Ramos (cell line): ENCODE results near the gene POLR1G.

Source experiments
- in situ Hi-C: fragments of 300-500 bp; cut with MboI; formaldehyde crosslinking; loops from one replicate; pipeline ENCODE4 v1.14.3; 2022; ENCODE audit warnings: low sequenced_read_pairs; ENCODE audit not compliant: unreplicated experiment

The POLR1G gene

DNA sequence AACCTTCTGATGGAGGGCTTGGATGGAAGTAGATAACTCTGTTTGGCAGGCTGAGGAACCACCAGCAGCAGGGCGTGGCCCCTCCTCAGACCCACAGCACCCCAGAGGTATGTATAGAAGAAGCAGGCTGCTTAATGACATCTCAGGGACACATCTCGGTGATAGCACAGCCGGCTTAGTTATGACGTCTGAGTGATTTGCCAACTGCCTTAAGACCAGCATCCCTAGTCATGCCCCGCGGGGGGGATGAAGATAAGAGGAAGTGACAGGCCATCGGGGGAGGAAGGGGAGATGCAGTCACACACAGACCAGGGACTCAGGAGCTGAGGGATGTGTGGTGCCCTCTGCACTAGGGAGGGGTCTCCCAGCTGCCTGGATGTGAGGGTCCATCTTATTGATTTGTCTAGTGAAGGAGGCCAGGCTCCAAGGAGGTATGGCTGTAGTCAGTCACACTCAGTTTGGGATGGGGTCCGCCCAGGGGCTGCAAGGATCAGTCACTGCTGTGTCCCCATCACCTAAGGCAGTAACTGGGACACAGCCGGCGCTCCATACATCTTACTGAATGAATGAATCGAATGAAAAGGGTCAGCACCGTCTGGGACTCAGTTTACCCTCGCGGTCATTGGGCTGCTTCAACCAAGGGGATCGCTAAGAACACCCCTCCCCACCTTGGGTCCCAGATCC, 36.5 kb downstream of the POLR1G start:
- in situ Hi-C loops = loop anchor here (5.0 kb wide), 1 partner anchor 34 kb away; no protein-coding TSS in a partner anchor

DNA sequence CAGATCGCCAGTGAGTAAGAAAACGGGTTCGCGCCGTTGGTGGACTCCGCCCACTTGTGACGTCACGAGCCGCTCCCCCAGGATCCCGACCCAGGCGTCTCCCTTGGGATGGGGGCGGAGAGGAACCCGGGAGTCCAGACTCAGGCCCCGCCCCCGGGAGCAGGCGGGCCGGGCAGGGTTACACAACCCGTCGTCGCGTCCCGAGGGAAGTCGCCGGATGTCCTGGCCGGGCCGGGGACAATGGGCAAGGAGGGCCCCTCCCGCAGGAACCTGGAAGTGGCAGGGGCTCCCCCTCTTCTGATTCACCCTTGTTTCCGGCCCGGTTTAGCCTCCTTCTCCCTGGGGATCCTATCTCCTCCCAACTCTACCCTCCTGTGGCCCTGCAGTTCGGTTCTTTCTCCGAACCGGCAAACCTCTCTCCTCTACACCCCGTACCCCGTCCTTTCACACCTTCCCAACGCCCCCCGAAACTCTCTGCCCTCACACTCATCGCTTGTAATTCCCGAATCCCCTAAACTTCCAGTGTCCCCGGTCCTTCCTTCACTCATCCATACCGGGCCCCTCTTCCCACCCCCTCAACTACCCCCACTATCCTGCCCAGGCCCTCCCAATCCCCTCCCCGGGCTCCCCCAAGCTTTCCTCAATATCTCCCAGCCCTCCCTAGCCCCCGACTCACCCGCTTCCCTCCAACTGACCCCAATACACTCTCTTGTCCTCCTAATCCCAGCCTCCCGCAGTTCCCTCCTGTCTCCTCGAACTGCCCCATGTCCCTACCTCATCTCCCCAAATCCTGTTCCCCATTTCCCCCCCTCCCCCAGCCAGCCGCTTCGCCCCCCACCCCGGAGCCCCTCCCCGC, 37.2 kb downstream of the POLR1G start:
- in situ Hi-C loops = loop anchor here (5.0 kb wide), 1 partner anchor 34 kb away; no protein-coding TSS in a partner anchor

DNA sequence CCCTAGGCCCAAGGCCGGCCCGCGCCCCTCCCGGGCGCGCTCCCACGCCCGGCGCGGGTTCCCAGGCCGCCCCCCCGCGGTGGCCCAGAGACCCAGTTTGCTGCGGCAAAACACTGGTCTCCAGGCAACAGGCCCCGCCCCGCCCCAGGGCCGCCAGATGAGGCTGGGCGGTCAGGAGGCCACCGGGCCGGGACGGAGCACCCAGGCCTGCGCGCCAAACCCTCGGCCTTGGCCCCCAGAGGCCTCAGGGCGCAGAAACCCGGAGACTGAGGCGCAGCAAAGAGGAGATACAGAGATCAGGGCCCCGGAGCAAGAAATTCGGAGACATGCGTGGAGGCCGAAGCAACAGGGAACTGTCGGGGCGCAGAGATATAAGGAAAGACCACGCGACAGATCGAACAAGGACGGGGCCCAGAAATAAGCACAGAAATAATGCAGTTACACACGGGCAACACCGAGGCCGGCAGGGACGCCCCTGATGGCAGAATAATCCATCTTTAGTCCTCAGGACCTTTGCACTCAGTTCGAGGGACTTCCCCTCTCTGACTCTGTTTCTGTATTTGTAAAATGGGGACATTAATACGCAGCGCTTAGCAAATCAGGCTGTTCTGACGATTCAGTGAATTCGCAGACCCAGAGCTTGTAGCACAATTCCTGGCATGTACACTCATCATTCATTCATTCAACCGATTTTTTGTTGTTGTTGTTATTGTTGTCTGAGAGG, 38.0 kb downstream of the POLR1G start:
- in situ Hi-C loops = loop anchor here (5.0 kb wide), 1 partner anchor 33 kb away; no protein-coding TSS in a partner anchor

DNA sequence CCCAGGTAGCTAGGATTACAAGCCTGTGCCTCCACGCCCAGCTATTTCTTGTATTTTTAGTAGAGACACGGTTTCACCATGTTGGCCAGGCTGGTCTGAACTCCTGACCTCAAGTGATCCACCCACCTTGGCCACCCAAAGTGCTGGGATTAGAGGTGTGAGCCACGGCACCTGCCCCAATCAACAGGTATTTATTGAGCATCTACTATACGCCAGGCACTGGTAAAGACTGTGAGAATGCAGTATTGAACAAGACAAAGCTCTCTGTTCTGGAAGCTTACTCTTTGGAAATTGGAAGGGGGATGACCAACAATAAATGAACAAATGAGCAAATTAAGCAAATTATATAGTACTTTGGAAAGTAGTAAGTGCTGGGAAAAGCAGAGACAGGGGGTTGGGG, 38.7 kb downstream of the POLR1G start:
- in situ Hi-C loops = no loop called here

DNA sequence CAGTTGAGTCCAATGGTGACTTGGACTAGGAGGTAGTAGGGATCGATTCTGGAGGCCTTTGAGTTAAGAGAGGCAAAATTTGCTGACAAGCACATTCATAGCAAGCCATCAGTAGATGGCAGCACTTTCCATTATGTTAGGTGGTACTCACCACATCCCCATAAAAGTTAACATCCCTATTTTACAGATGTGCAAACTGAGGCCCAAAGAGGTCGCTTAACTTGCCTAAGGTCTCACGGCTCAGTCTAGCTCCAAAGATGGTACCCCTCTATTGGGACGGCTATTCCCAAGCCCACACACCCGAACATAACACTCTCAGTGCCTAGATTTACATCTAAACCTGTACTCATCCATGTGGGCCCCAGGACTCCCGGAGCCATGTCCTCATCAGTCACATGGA, 39.9 kb downstream of the POLR1G start:
- in situ Hi-C loops = no loop called here

DNA sequence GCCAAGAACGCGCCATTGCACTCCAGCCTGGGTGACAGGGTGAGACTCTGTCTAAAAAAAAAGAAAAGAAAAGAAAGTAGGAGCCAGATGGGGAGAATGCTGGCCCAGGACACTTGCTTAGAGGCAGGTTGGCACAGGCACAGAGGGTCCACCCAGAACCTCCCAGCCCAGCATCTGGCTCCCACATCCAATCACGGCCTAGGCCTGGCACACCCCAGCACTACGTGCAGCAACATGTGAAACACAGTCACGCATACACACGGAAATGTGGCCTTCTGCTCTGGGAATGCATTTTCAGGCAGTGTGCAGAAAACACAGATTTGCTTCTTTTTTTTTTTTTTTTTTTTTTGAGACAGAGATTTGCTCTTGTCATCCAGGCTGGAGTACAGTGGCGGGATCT, 40.5 kb downstream of the POLR1G start:
- in situ Hi-C loops = no loop called here

DNA sequence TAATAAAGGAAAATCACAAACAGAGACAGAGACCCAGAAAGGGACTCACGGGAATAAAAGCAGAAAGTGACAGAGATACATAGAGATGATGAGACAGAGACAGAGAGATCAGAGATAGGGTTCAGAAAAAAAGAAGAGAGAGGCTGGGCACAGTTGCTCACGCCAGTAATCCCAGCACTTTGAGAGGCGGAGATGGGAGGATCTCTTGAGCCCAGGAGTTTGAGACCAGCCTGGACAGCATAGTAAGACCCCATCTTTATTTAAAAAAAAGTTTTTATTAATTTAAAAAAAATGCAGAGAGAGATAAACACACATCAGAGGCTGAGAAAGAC, 41.9 kb downstream of the POLR1G start:
- in situ Hi-C loops = no loop called here

DNA sequence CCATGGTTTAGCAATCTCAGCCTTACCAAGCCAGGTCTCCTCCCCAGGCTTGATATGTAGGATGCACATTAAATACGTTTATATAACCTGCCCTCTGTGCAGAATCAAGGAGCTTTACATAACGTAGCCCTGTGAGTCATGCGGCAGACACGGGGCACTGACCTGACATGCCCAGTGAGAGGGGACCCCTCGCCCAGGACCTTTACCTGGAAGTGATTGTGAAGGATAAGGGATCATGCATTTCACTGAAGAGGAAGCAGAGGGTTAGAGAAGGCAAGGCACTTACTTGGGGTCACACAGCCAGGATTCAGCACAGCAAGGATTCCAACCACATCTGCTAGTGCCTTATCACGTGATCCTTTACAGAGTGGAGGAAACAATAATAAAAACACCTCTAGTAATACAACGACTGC, 42.4 kb downstream of the POLR1G start:
- in situ Hi-C loops = no loop called here

DNA sequence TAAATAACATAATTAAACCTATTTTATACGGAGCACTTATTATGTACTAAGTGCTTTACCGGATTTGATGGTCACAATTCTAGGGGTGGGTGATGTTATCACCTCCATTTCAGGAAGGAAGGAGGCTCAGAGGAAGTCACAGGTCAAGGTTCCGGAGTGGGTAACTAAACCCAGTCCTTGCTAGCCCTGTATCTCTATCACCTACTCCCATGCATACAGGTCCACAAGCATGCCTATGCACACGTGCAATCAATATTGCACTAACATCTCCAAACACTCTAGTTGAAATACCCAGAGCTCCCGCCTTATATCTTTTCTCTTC, 43.5 kb downstream of the POLR1G start:
- in situ Hi-C loops = no loop called here

DNA sequence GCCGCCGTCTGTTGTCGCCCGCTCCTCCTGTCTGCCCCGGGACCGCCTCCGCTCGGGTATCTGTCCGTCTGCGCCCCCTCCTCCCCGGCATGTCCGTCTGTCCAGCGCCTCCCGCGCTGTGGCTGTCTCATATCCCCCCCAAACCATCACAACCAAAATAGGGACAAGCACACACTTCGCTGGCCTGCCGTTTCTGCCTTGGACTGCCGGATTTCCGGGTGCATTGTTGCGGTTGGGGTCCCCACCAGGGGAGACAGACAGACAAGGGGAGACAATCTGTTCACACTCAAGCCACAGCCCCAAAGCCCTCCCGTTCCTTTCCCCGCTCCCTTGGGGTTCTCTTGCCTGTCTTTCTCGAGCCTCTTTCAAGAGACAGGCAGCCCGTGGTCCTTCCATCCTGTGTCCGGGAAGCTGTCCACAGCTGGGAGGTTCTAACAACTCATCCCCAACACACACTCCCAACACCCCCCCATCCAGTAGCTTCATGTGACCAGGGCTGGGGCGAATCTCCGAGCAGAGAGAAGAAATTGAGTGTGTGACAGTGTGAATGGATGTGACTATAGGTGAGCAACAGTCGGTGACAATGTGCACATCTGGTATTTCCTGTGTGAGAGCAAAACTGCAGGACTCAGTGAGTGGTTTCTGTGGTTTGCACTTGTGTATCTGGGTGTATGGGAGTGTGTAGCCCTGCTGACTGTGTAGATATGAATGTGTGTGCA, 44.8 kb downstream of the POLR1G start:
- in situ Hi-C loops = no loop called here

DNA sequence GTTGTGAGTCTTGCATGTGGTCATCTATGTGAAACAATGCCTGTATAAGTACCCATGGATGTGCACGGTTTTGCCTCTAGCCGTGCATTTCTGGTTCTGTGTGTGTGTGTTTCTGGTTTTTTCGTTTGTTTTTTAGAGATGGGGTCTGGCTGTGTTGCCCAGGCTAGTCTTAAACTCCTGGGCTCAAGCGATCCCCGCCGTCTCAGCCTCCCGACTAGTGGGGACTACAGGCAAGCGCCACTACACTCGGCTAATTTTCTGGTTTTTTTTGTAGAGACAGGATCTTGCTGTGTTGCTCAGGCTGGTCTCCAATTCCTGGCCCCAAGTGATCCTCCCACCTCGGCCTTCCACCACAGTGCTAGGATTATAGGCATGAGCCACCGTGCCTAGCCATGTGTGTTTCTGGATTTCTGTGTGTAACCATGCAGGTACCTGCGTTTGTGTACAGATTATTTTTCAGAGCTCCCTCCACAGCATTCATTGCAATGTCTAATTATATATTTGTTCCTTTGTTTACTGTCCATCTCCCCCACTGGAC, 45.5 kb downstream of the POLR1G start:
- in situ Hi-C loops = no loop called here

DNA sequence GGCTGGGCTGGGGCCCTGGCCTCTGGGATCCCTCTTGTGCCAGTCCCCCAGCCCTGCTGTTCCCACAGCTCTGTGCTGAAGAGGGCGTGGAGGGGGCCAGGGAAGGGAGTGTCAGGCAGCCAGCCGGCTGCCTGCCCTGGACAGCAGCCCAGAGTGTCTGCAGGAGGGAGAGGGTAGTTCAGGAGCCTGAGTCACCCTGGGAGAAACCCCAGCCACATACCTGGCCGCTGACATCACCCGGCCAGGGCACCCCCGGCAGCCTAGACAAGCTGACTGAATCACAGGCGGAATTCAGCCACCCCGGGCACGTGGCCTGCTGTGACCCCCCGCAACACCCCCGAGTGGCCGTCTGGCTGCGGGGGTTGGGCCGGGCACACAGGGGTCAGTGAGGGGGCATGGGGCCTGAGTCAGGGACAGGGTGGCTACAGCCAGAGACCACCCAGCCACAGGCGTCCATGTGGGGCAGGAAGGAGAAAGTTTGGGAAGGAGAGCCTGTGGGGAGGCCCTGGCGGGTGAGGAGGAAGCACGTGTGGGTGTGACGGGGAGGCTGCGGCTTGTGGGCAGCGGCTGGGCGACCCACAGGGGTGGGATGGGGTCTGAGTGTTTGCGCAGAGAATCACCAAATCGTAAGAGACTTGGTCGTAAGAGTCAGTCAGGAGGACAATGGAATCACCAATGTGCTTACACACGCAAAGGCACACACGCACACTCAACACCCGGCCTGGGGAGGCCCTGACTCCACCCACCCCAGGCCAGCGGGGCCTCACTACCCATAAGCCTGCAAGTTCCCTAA, 49.5 kb downstream of the POLR1G start:
- in situ Hi-C loops = no loop called here

DNA sequence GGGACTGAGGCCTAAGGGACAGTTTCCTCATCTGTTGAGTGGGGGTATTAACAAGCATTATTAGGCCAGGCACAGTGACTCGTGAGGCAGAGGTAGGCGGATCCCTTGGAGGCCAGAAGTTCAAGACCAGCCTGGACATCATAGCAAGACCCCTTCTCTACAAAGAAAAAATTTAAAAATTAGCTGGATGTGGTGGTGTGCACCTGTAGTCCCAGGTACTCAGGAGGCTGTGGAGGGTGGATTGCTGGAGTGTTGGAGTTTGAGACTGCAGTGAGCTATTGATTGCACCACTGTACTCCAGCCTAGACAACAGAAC, 50.0 kb downstream of the POLR1G start:
- in situ Hi-C loops = no loop called here

DNA sequence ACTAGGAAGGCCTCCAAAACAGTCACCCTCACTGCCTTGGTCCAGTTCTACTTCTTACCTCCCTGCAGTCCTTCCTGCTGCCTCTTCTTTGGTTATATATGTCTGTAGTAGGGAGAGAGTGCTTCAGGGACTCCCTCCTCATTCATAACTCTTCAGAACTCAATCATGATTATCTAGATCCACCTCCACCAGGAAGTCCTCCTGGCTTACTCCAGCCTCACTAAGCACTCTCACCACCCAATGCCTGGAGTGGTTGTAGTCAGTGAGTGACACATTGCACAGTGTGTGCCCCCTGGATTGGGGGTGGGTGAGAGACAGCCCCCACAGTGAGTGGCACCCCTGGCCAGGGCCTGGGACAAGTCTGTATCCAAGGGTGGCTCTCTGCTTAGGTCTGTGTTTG, 51.3 kb downstream of the POLR1G start:
- in situ Hi-C loops = no loop called here
